Tibial nerve (tissue), 4 donors: ENCODE data around the gene TLE7. TPM values are rescaled to one million over a fixed set of nuclear protein-coding genes. Genes with fewer than 3 reads are reported as not detected.

ENCODE experiments used
- DNase-seq, 2 donors: peaks; one replicate each; pipeline ENCODE4 v3.0.0-alpha.2; 2019; ENCODE audit warnings: low spot score in 2 of 2
- H3K27ac ChIP-seq, 4 donors: fragments of 200-600 bp; sonication (generic) in 3 of 4; one replicate each; pipeline ENCODE4 v1.5.1; 2017 to 2019; ENCODE audit warnings: mild to moderate bottlenecking in 1 of 4
- H3K27me3 ChIP-seq, 2 donors: fragments of 200-600 bp; sonication (generic) in 1 of 2; one replicate each; pipeline versions ENCODE4 v1.5.1 to v1.6.0; 2017 to 2019
- H3K36me3 ChIP-seq, 3 donors: fragments of 200-600 bp; sonication (generic); one replicate each; pipeline ENCODE4 v1.5.1; 2018 to 2019
- H3K4me1 ChIP-seq, 4 donors: fragments of 200-600 bp; sonication (generic) in 3 of 4; one replicate each; pipeline ENCODE4 v1.5.1; 2017 to 2019
- H3K4me3 ChIP-seq, 4 donors: fragments of 200-600 bp; sonication (generic) in 3 of 4; one replicate each; pipeline ENCODE4 v1.5.1; 2017 to 2019; ENCODE audit warnings: mild to moderate bottlenecking in 1 of 4, moderate library complexity in 1 of 4
- H3K9me3 ChIP-seq, 4 donors: fragments of 200-600 bp; sonication (generic) in 3 of 4; one replicate each; pipeline ENCODE4 v1.5.1; 2017 to 2019
- CTCF ChIP-seq, 5 experiments: fragments of 200-600 bp in 3 of 5; fragments of 450-650 bp in 2 of 5; sonication (generic) in 3 of 5; IDR thresholded peaks; one replicate each; pipeline ENCODE4 v1.5.1; 2016 to 2019; ENCODE audit warnings: antibody characterized with exemption in 5 of 5, mild to moderate bottlenecking in 3 of 5, moderate library complexity in 2 of 5
- EP300 ChIP-seq, 2 donors: sonication (generic); formaldehyde crosslinking; IDR thresholded peaks; one replicate each; pipeline ENCODE4 v1.6.1; 2017; ENCODE audit warnings: antibody characterized with exemption in 2 of 2, mild to moderate bottlenecking in 1 of 2
- POLR2A ChIP-seq, 2 donors: fragments of 450-650 bp; IDR thresholded peaks; one replicate each; pipeline ENCODE4 v1.6.1; 2017; ENCODE audit warnings: antibody characterized with exemption in 2 of 2, mild to moderate bottlenecking in 2 of 2, moderate library complexity in 2 of 2
- WGBS, 2 donors: methylation state at CpG; one replicate each; pipeline ENCODE4 v1.1.5; 2018; 5-methylcytosine and 5-hydroxymethylcytosine counted together
- total RNA-seq, 4 donors: library from RNA; depleted of rRNA; stranded (reverse); fragments of >200 nt; gene quantifications; one replicate each; pipeline ENCODE4 v1.1.0, GENCODE V29; 2016

The TLE7 gene
- total RNA-seq, 4 donors from 2014 or later: not detected

GRCh38 chr16:71440669-71441347, 1.0 kb downstream of the TLE7 start:
- WGBS, 2 donors: 72 to 74% methylated on average over 25 of the region's 25 CpGs
- DNase-seq: no peak
- Histone ChIP-seq H3K4me1 (no peaks in the 10 kb centered on the region), H3K27me3 (no peaks in the 10 kb centered on the region), H3K36me3 (no peaks in the 10 kb centered on the region), H3K9me3 (peaks cover 0 to 57% (median 6%) of the 10 kb centered on the region in 4 donors), H3K27ac (no peak overlapping the region), H3K4me3 (no peak overlapping the region)
- TF ChIP-seq CTCF (IDR thresholded peaks at IDR 0.05) (no peak), POLR2A (IDR thresholded peaks at IDR 0.05) (no peak), EP300 (IDR thresholded peaks at IDR 0.05) (no peak)

- Histone ChIP-seq H3K36me3 (no peaks in the 10 kb centered on the region), H3K27ac (no peak overlapping the region), H3K27me3 (no peaks in the 10 kb centered on the region), H3K4me1 (no peaks in the 10 kb centered on the region), H3K9me3 (peaks cover 0 to 44% (median 0%) of the 10 kb centered on the region in 4 donors), H3K4me3 (no peak overlapping the region)
- TF ChIP-seq CTCF (IDR thresholded peaks at IDR 0.05): no peak
- TF ChIP-seq POLR2A (IDR thresholded peaks at IDR 0.05): no peak
- TF ChIP-seq EP300 (IDR thresholded peaks at IDR 0.05): no peak
- 48 to 49% methylated on average over 3 of the region's 3 CpGs for WGBS, 2 donors
- DNase-seq: no peak
Measured at GRCh38 chr16:71439523-71439922, 2.3 kb downstream of the TLE7 start.

- WGBS, 2 donors: 77 to 83% methylated on average over 7 of the region's 7 CpGs
Measured at GRCh38 chr16:71436473-71436872, 5.4 kb downstream of the TLE7 start.

GRCh38 chr16:71432906-71433305, 8.9 kb downstream of the TLE7 start:
- Histone ChIP-seq H3K27me3 (no peaks in the 10 kb centered on the region), H3K4me1 (no peaks in the 10 kb centered on the region), H3K27ac (no peak overlapping the region), H3K36me3 (no peaks in the 10 kb centered on the region), H3K9me3 (peaks cover 0 to 10% (median 0%) of the 10 kb centered on the region in 4 donors), H3K4me3 (no peak overlapping the region)
- TF ChIP-seq EP300 (IDR thresholded peaks at IDR 0.05) (no peak), CTCF (IDR thresholded peaks at IDR 0.05) (no peak), POLR2A (IDR thresholded peaks at IDR 0.05) (no peak)
- WGBS, 2 donors: 88 to 91% methylated on average over 4 to 6 of the region's 6 CpGs
- no peak for DNase-seq

More at GRCh38 chr16:71436473-71436872, 5.4 kb downstream of the TLE7 start:
- H3K27me3 ChIP-seq: no peaks in the 10 kb centered on the region
- no peaks in the 10 kb centered on the region for H3K4me1 ChIP-seq
- H3K4me3 ChIP-seq: no peak overlapping the region
- no peak for DNase-seq
- H3K36me3 ChIP-seq: no peaks in the 10 kb centered on the region
- peaks cover 0 to 14% (median 0%) of the 10 kb centered on the region in 4 donors for H3K9me3 ChIP-seq
- no peak overlapping the region for H3K27ac ChIP-seq
- TF ChIP-seq POLR2A (IDR thresholded peaks at IDR 0.05): no peak

GRCh38 chr16:71431991-71432390, 9.9 kb downstream of the TLE7 start:
- H3K27me3 ChIP-seq: no peaks in the 10 kb centered on the region
- no peak for TF ChIP-seq EP300 (IDR thresholded peaks at IDR 0.05)
- TF ChIP-seq POLR2A (IDR thresholded peaks at IDR 0.05): no peak
- no peak for TF ChIP-seq CTCF (IDR thresholded peaks at IDR 0.05)
- DNase-seq: no peak

More at GRCh38 chr16:71431991-71432390, 9.9 kb downstream of the TLE7 start:
- 96 to 98% methylated on average over 9 of the region's 9 CpGs for WGBS, 2 donors
- Histone ChIP-seq H3K9me3 (peaks cover 0 to 10% (median 0%) of the 10 kb centered on the region in 4 donors), H3K36me3 (no peaks in the 10 kb centered on the region), H3K27ac (no peak overlapping the region), H3K4me1 (no peaks in the 10 kb centered on the region), H3K4me3 (no peak overlapping the region)
